Measurements from ENCODE around the gene MACROD1. TPM values are rescaled to one million over a fixed set of nuclear protein-coding genes. Genes with fewer than 3 reads are reported as not detected.
A peak's percentile ranks its signal among the peaks of the same experiment; 100 is the strongest.

The MACROD1 gene
- total and polyA plus RNA-seq, 2 of the 13 experiments (the other 11 are each of a cell fraction or from before 2014, with no cell fraction given): 23.1 to 34.5 TPM

DNA sequence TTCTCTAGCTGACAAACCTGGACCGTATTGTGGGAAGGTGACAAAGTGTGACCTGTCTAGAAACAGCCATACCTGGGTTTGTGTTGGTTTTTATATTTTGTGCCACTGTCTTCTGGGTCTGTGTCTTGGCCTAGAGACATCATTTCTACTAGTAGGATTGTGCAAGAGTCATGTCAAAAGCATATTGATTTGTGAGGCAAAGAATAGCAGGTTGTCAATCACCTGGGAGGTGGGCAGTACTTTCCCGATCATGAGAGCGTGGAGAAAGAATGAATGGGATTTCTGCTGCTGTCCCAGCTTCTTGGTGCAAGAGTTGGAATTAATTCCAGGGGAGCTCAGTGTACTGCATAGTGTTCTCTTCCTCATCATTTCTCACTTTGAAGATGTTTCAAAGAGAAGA, 35.6 kb upstream of the MACROD1 start (continued):
- TF ChIP-seq PBX2 (CRISPR knock-in tag; IDR thresholded peaks at IDR 0.05) (0 out of 2 replicates have a peak, but pooled peaks have one; percentile 51), ZBTB38 (CRISPR knock-in tag; IDR thresholded peaks at IDR 0.05) (no peak)

DNA sequence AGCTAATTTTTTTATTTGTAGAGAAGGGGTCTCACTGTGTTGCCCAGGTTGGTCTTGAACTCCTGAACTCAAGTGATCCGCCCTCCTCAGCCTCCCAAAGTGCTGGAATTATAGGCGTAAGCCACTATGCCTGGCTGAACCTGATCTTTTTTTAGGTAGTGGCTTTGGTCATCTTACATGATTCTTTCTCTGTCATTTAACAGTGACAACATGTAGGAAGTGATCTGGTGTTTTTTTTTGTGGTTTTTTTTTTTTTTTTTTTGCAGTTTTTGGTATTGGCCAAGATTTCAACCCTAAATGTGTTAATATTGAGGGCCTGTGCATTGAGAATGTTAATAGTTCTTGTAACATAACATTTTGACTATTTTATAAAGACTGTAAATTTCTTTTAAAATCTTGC, 32.6 kb upstream of the MACROD1 start:
- DNase-seq (ENCODE audit: low spot score) (no peak), ATAC-seq (no peak), FAIRE-seq (no peak)
- H3K9ac ChIP-seq (ENCODE audit: insufficient read depth, low read depth, low read length): no peak overlapping the region
- no TSS peak for BruUV-seq (replicated peaks)
- no peaks in the 10 kb centered on the region for H3K27me3 ChIP-seq (ENCODE audit: control insufficient read depth in 1 of 2, insufficient read depth in 2 of 2, low read length in 2 of 2)
- in situ Hi-C loops (cut with HindIII; ENCODE audit: extremely low pct_ligation_motif_present, low pct_unique_long_range_greater_than_20kb): no loop called here
- no peak overlapping the region for H3K27ac ChIP-seq (ENCODE audit: extremely low read length, insufficient read depth, low read length)
- H3K4me3 ChIP-seq (replicated peaks in 1 of 3; ENCODE audit: insufficient read depth in 1 of 3, low read depth in 2 of 3, low read length in 3 of 3): no peak overlapping the region
- no peaks in the 10 kb centered on the region for H3K4me1 ChIP-seq (ENCODE audit: insufficient read depth, low read length)
- peaks cover 3% of the 10 kb centered on the region for H3K79me2 ChIP-seq (ENCODE audit: insufficient read depth, low read length)
- no peaks in the 10 kb centered on the region for H3K9me3 ChIP-seq (ENCODE audit: low read length)
- no peak overlapping the region for H3K4me2 ChIP-seq (ENCODE audit: low read depth, low read length)
- TF ChIP-seq FIP1L1 (IDR thresholded peaks at IDR 0.05; ENCODE audit: borderline replicate concordance, insufficient read depth, low read depth, low read length): no peak
- TF ChIP-seq TCF7L2 (IDR thresholded peaks at IDR 0.05; ENCODE audit: low read depth, low read length): no peak
- no peak for TF ChIP-seq ZNF234 (CRISPR knock-in tag; conservative IDR thresholded peaks at IDR 0.05)
- no peak for TF ChIP-seq ZMAT3 (CRISPR knock-in tag; conservative IDR thresholded peaks at IDR 0.05)
- no peak for TF ChIP-seq ZNF3 (CRISPR knock-in tag; IDR thresholded peaks at IDR 0.05)
- TF ChIP-seq ZNF883 (CRISPR knock-in tag; IDR thresholded peaks at IDR 0.05; ENCODE audit: not compliant biosample characterization): no peak
- no peak for TF ChIP-seq ZUFSP (CRISPR knock-in tag; IDR thresholded peaks at IDR 0.05; ENCODE audit: borderline replicate concordance)
- TF ChIP-seq MED1 (CRISPR knock-in tag; IDR thresholded peaks at IDR 0.05): no peak
- no peak for TF ChIP-seq MIER3 (CRISPR knock-in tag; IDR thresholded peaks at IDR 0.05; ENCODE audit: borderline replicate concordance)
- TF ChIP-seq NR2F2 (IDR thresholded peaks at IDR 0.05; ENCODE audit: borderline replicate concordance, low read depth): no peak
- no peak for TF ChIP-seq ZNF674 (CRISPR knock-in tag; IDR thresholded peaks at IDR 0.05; ENCODE audit: low read depth)
- TF ChIP-seq ZSCAN22 (CRISPR knock-in tag; IDR thresholded peaks at IDR 0.05): no peak
- TF ChIP-seq MAFF (IDR thresholded peaks at IDR 0.05; ENCODE audit: low read depth, low read length): no peak
- TF ChIP-seq KLF13 (CRISPR knock-in tag; IDR thresholded peaks at IDR 0.05): no peak
- no peak for TF ChIP-seq ZNF703 (CRISPR knock-in tag; IDR thresholded peaks at IDR 0.05; ENCODE audit: borderline replicate concordance)
- no peak for TF ChIP-seq ZNF672 (CRISPR knock-in tag; IDR thresholded peaks at IDR 0.05)
- TF ChIP-seq, protein P1, sequence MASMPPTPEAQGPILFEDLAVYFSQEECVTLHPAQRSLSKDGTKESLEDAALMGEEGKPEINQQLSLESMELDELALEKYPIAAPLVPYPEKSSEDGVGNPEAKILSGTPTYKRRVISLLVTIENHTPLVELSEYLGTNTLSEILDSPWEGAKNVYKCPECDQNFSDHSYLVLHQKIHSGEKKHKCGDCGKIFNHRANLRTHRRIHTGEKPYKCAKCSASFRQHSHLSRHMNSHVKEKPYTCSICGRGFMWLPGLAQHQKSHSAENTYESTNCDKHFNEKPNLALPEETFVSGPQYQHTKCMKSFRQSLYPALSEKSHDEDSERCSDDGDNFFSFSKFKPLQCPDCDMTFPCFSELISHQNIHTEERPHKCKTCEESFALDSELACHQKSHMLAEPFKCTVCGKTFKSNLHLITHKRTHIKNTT (CRISPR knock-in tag; IDR thresholded peaks at IDR 0.05): no peak
- TF ChIP-seq ZNF501 (CRISPR knock-in tag; IDR thresholded peaks at IDR 0.05): no peak
- no peaks in the 10 kb centered on the region for H4K20me1 ChIP-seq (ENCODE audit: insufficient read depth, low read length)
- 94% methylated on average over 2 of the region's 2 CpGs for WGBS (ENCODE audit: low lambda C conversion rate)
- ChIA-PET POLR2A (interaction anchor here (1.8 kb wide), 1 partner anchor 13 kb away, joined by 6 read pairs; the partner anchor contains the start of gene STIP1), CTCF (ENCODE audit: low intra/inter-chr PET ratio, low total read pairs) (no interaction called here)
- H2AFZ ChIP-seq (ENCODE audit: low read length): no peak overlapping the region
- H3K36me3 ChIP-seq (replicated peaks in 1 of 2; ENCODE audit: control insufficient read depth in 1 of 2, insufficient read depth in 2 of 2, low read length in 2 of 2): peaks cover 56 to 88% of the 10 kb centered on the region in 2 experiments
- intact Hi-C loops (cut with micrococcal nuclease; ENCODE audit: unreplicated experiment): no loop called here

Data from HepG2 (cell line).